HG03378 (cell line): ENCODE measurements around the gene SPSB2.

ENCODE experiments used
- ATAC-seq: cut with Tn5 transposase; IDR thresholded peaks from one replicate; pipeline ENCODE4 v1.9.1; 2021; ENCODE audit warnings: mild to moderate bottlenecking, moderate library complexity; ENCODE audit not compliant: unreplicated experiment

Gene SPSB2

GRCh38 chr12:6822426-6823135 lies 50.5 kb downstream of the SPSB2 start:
- ATAC-seq = no peak

DNA sequence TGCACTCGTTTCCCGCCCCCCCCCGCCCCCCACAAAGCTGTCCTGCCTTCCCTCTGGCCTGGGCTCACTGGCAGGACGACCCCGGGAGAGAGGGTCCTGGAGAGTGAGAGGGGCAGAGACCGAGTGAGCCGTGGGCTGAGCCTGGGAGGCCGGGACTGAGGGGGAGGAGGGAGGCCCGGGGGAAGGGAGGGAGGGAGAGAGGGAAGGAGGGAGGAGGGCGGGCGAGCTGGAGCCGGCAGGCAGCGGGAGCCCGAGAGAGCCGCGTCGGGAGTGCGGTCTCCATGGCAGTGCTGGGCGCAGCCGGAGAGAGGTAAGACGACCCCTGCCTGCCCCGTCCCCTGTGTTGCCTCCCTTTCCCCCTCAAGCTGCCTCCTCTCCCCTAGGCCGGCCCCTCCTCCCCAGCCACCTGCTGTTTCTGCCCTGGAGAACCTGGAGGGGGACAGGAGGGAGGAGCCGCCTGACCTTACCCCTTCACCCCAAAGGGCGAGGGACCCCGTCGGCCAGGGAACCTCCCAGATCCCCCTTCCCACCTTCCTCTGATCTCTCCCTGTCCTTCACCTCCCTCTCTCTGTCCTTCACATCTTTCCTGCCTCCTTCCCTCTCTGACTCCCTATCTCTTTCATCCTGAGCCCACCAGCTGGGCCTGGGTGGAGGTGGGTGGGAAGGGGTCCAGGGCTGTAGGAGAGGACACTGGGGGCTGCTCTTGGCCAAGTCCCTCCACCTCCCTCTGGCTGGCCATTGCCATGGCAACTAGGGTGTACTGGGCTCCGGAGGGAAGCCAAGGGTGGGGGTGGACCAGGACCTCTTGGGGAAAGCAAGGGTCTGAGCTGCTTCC lies 51.3 kb downstream of the SPSB2 start, which contains the start of gene GPR162:
Gene GPR162, plus strand, starts transcription at position 231 of the 835 bp plus-strand sequence. CDS start 2,078 bp downstream, outside the sequence.
- no peak for ATAC-seq
